Activated CD4-positive, alpha-beta T cell treated with anti-CD3 and anti-CD28 coated beads for 24 hours (primary cell): Measurements from ENCODE around the gene RAB42.
A peak's percentile ranks its signal among the peaks of the same experiment; 100 is the strongest.
"Not testable (repeated sequence)": the region's sequence is repeated elsewhere in the genome, so short reads cannot be mapped to it uniquely, and the experiment has no call there.

Experiments
- DNase-seq, 2 donors: peaks; one replicate each; pipeline ENCODE4 v3.0.0-alpha.2; 2020; ENCODE audit warnings: low read depth in 2 of 2

The RAB42 gene

GRCh38 chr1:28591708-28592320 lies at the start of gene RAB42:
Gene RAB42, plus strand, starts transcription at chr1:28592265. Its CDS starts 247 bp downstream, at chr1:28592512.
- DNase-seq = no peak

- DNase-seq = no peak
Measured at GRCh38 chr1:28545246-28545628, 46.8 kb upstream of the RAB42 start.

GRCh38 chr1:28548318-28548717 lies 43.7 kb upstream of the RAB42 start:
- no peak for DNase-seq

GRCh38 chr1:28551381-28551780 lies 40.7 kb upstream of the RAB42 start:
- no peak for DNase-seq

GRCh38 chr1:28552758-28553663 lies 39.1 kb upstream of the RAB42 start, which contains the start of gene TRNAU1AP:
Gene TRNAU1AP, plus strand, starts transcription at chr1:28553085. Its CDS starts 26 bp downstream, at chr1:28553111.
- DNase-seq = peak; percentile 94 to 99

- DNase-seq = no peak
Measured at GRCh38 chr1:28560886-28561285, 31.2 kb upstream of the RAB42 start.

GRCh38 chr1:28564310-28564709 lies 27.8 kb upstream of the RAB42 start:
- DNase-seq = no peak

GRCh38 chr1:28565040-28565439 lies 27.0 kb upstream of the RAB42 start:
- no peak for DNase-seq

- DNase-seq = no peak
Measured at GRCh38 chr1:28565726-28566125, 26.3 kb upstream of the RAB42 start.

- DNase-seq = no peak
Measured at GRCh38 chr1:28566931-28567330, 25.1 kb upstream of the RAB42 start.

GRCh38 chr1:28571911-28572310 lies 20.2 kb upstream of the RAB42 start:
- no peak for DNase-seq

GRCh38 chr1:28572891-28573290 lies 19.2 kb upstream of the RAB42 start:
- DNase-seq = not testable (repeated sequence)

- DNase-seq = no peak
Measured at GRCh38 chr1:28573564-28573963, 18.5 kb upstream of the RAB42 start.

GRCh38 chr1:28577052-28577678 lies 14.9 kb upstream of the RAB42 start:
- no peak for DNase-seq

- no peak for DNase-seq
Measured at GRCh38 chr1:28577738-28578536, 14.1 kb upstream of the RAB42 start.

- DNase-seq = no peak
Measured at GRCh38 chr1:28578696-28579218, 13.3 kb upstream of the RAB42 start.

- DNase-seq = no peak
Measured at GRCh38 chr1:28579401-28579800, 12.7 kb upstream of the RAB42 start.

GRCh38 chr1:28580722-28581530 lies 11.1 kb upstream of the RAB42 start:
- no peak for DNase-seq

GRCh38 chr1:28581531-28582247 lies 10.4 kb upstream of the RAB42 start:
- peak; percentile 88 to 89 for DNase-seq

- no peak for DNase-seq
Measured at GRCh38 chr1:28582248-28582615, 9.8 kb upstream of the RAB42 start.
